Endothelial cell of umbilical vein (primary cell): ENCODE results near the gene CALHM1. TPM values are rescaled to one million over a fixed set of nuclear protein-coding genes. Genes with fewer than 3 reads are reported as not detected.

Source experiments
- BruUV-seq: library from RNA; stranded (reverse); fragments of 400-500 nt; replicated peaks from 2 replicates; lab custom pipeline; 2021; lab: Mats Ljungman, UMichigan
- CTCF ChIA-PET: fragments of 300-600, 350-600 bp; sonication (Branson Sonifier 250); formaldehyde crosslinking; loops from one replicate; lab custom pipeline; 2021; ENCODE audit warnings: antibody characterized with exemption, inconsistent platforms; lab: Charles Lee
- POLR2A ChIA-PET: fragments of 300-600, 350-600 bp; sonication (Branson Sonifier 250); formaldehyde crosslinking; loops from one replicate; lab custom pipeline; 2021; ENCODE audit warnings: antibody characterized with exemption, inconsistent platforms; lab: Charles Lee
- DNase-seq: peaks from one replicate; pipeline ENCODE4 v3.0.0-alpha.2; 2011; ENCODE audit warnings: low read depth, low spot score
- FAIRE-seq: peaks from 2 replicates; lab custom pipeline; 2011; peaks lifted over from hg19 to GRCh38; lab: Jason Lieb, UNC
- H2AFZ ChIP-seq: 2 replicates; pipeline ENCODE4 v1.6.0; 2012; ENCODE audit warnings: low read depth, low read length, control low read depth, inconsistent platforms
- H3K27ac ChIP-seq: 2 replicates; pipeline ENCODE4 v1.5.1; 2011; ENCODE audit warnings: low read depth, mild to moderate bottlenecking, control low read depth, low read length, moderate library complexity; ENCODE audit not compliant: insufficient read depth
- H3K27me3 ChIP-seq, 2 experiments: 2 replicates each; pipeline versions ENCODE4 v1.6.0 to v1.6.1; 2011; ENCODE audit warnings: low read length in 2 of 2, mixed read lengths in 1 of 2; ENCODE audit not compliant: control insufficient read depth in 2 of 2, insufficient read depth in 2 of 2
- H3K36me3 ChIP-seq, 2 experiments: 2 replicates in 1 of 2; 3 replicates in 1 of 2; pipeline ENCODE4 v1.5.1; 2011; ENCODE audit warnings: low read length in 2 of 2, mild to moderate bottlenecking in 1 of 2, moderate library complexity in 1 of 2; ENCODE audit not compliant: control insufficient read depth in 2 of 2, insufficient read depth in 2 of 2; ENCODE audit errors: extremely low read depth in 1 of 2
- H3K4me1 ChIP-seq: 3 replicates; pipeline ENCODE4 v1.5.1; 2011; ENCODE audit warnings: mild to moderate bottlenecking, low read length; ENCODE audit not compliant: control insufficient read depth, insufficient read depth; ENCODE audit errors: extremely low read depth
- H3K4me2 ChIP-seq: 2 replicates; pipeline ENCODE4 v1.6.1; 2011; ENCODE audit warnings: low read length, control low read depth, mixed read lengths; ENCODE audit not compliant: insufficient read depth
- H3K4me3 ChIP-seq, 3 experiments: fragments of 200-600 bp in 1 of 3; sonication (generic), shearing (Covaris generic) in 1 of 3; replicated peaks in 1 of 3; 2 replicates each; pipeline ENCODE4 v1.5.1; 2011 to 2016; ENCODE audit warnings: control low read depth in 3 of 3, low read length in 3 of 3, mild to moderate bottlenecking in 2 of 3, inconsistent platforms in 1 of 3, low read depth in 1 of 3, moderate library complexity in 1 of 3; ENCODE audit not compliant: insufficient read depth in 1 of 3
- H3K79me2 ChIP-seq: 2 replicates; pipeline ENCODE4 v1.6.0; 2012; ENCODE audit warnings: low read length, inconsistent platforms; ENCODE audit not compliant: control insufficient read depth, insufficient read depth
- H3K9ac ChIP-seq: replicated peaks from 2 replicates; pipeline ENCODE3; 2011; ENCODE audit warnings: low read length, control low read depth; ENCODE audit not compliant: insufficient read depth; ENCODE audit errors: extremely low read depth
- H3K9me1 ChIP-seq: replicated peaks from 3 replicates; pipeline ENCODE4 v1.6.0; 2011; ENCODE audit warnings: mild to moderate bottlenecking, low read length; ENCODE audit not compliant: control insufficient read depth, insufficient read depth; ENCODE audit errors: extremely low read depth
- H3K9me3 ChIP-seq: replicated peaks from 2 replicates; pipeline ENCODE4 v1.5.1; 2012; ENCODE audit warnings: low read length, inconsistent platforms; ENCODE audit not compliant: control insufficient read depth, insufficient read depth
- H4K20me1 ChIP-seq: replicated peaks from 2 replicates; pipeline ENCODE3; 2011; ENCODE audit warnings: mild to moderate bottlenecking, low read length; ENCODE audit not compliant: control insufficient read depth, insufficient read depth; ENCODE audit errors: extremely low read depth
- EZH2 ChIP-seq: IDR thresholded peaks from 2 replicates; pipeline ENCODE4 v1.6.1; 2012; ENCODE audit warnings: borderline replicate concordance, low read depth, mild to moderate bottlenecking, moderate library complexity, low read length, inconsistent platforms; ENCODE audit not compliant: severe bottlenecking
- FOS ChIP-seq: IDR thresholded peaks from 2 replicates; pipeline ENCODE4 v1.6.1; 2011; ENCODE audit warnings: mild to moderate bottlenecking, low read length, moderate library complexity, borderline replicate concordance; ENCODE audit not compliant: insufficient read depth
- GATA2 ChIP-seq: IDR thresholded peaks from 2 replicates; pipeline ENCODE4 v1.7.0; 2011; ENCODE audit warnings: low read depth, mild to moderate bottlenecking, moderate library complexity, mixed read lengths, low read length; ENCODE audit not compliant: insufficient read length, insufficient read depth
- JUN ChIP-seq: IDR thresholded peaks from 2 replicates; pipeline ENCODE4 v1.6.1; 2011; ENCODE audit warnings: borderline replicate concordance, low read depth; ENCODE audit not compliant: insufficient read length, insufficient read depth
- MYC ChIP-seq: IDR thresholded peaks from one replicate; pipeline ENCODE4 v1.6.1; 2011; ENCODE audit warnings: mild to moderate bottlenecking, low read depth, low read length
- POLR2A ChIP-seq: IDR thresholded peaks from 2 replicates; pipeline ENCODE4 v1.6.1; 2012; ENCODE audit warnings: low read depth, mild to moderate bottlenecking, control low read depth, low read length
- POLR2AphosphoS5 ChIP-seq: IDR thresholded peaks from 2 replicates; pipeline ENCODE4 v1.6.1; 2012; ENCODE audit warnings: low read depth, mild to moderate bottlenecking, control low read depth, low read length, moderate library complexity; ENCODE audit not compliant: insufficient read depth
- dilution Hi-C: fragments of 300-500 bp; cut with MboI; formaldehyde crosslinking; loops from one replicate; pipeline ENCODE4 v1.15.0; 2019; ENCODE audit warnings: low sequenced_read_pairs; ENCODE audit not compliant: extremely low pct_ligation_motif_present
- intact Hi-C: fragments of 100-400 bp; cut with micrococcal nuclease; formaldehyde crosslinking; loops from one replicate; pipeline ENCODE4 v1.10.0; 2022
- polyA plus RNA-seq, 4 experiments: library from polyadenylated mRNA; depleted of rRNA in 3 of 4; stranded (reverse) in 3 of 4; unstranded in 1 of 4; fragments of >200 nt; gene quantifications; 2 replicates each; pipeline versions ENCODE4 v1.2.1 to v1.2.3, GENCODE V29; 2011 to 2012; ENCODE audit warnings: missing spikeins in 1 of 4
- total RNA-seq: library from RNA; stranded (reverse); gene quantifications from 2 replicates; pipeline ENCODE4 v1.2.3, GENCODE V29; 2021
- TF ChIP-seq, protein P1 (sequence below): IDR thresholded peaks from 2 replicates; pipeline ENCODE4 v1.6.1; 2011; ENCODE audit not compliant: insufficient read depth, insufficient read length
- TF ChIP-seq, protein P2 (sequence below), 2 donors: IDR thresholded peaks; 1 replicate in 1 of 2; 2 replicates in 1 of 2; pipeline ENCODE4 v1.5.1; 2011; ENCODE audit warnings: low read length in 2 of 2, mild to moderate bottlenecking in 2 of 2, moderate library complexity in 2 of 2, control low read depth in 1 of 2, inconsistent platforms in 1 of 2, low read depth in 1 of 2; ENCODE audit not compliant: insufficient read depth in 1 of 2; ENCODE audit errors: extremely low read depth in 1 of 2

Gene CALHM1
- total and polyA plus RNA-seq, 2 donors (not counting 3 experiments of a cell fraction or from before 2014, with no cell fraction given) = not detected

DNA sequence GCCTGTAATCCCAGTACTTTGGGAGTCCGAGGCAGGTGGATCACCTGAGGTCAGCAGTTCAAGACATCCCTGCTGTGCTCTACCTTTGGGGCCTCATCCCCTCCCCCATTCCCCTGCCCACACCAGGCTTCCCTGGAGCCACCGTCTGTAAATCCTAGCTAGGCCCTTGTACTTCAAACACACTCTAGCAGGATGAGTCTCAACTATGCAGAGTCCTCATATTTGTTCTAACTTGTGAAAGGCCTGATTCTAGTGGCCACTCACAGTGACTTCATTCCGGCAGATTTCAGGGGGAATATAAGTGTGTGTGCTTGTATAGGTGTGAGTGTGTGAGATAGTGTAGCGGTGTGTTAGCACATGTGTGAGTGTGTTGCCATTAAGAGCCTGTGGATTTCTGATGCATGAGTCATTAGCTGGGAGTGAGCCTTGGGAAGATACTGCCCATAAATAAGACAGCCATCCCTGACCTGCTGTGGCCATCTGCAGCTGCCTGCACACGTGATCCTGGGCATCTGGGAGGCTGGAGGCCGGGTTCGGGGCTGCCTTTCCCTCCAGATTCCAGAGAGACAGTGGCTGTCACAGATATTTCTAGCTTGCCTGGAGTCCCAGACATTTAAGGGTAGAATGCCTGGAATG is 33.1 kb upstream of the CALHM1 start:
- FAIRE-seq = peak; percentile 44
- Histone ChIP-seq H3K79me2 (no peaks in the 10 kb centered on the region), H4K20me1 (no peaks in the 10 kb centered on the region), H3K4me3 (no peak overlapping the region), H3K27ac (no peak overlapping the region), H3K4me2 (no peak overlapping the region), H3K27me3 (peaks cover 18 to 34% of the 10 kb centered on the region in 2 experiments), H2AFZ (no peak overlapping the region), H3K9ac (no peak overlapping the region), H3K4me1 (peaks cover 11% of the 10 kb centered on the region), H3K9me3 (no peaks in the 10 kb centered on the region), H3K9me1 (no peaks in the 10 kb centered on the region), H3K36me3 (no peaks in the 10 kb centered on the region)
- TF ChIP-seq JUN (peak; percentile 8), EZH2 (no peak), MYC (no peak), FOS (peak; percentile 54)
- dilution Hi-C loops (no loop called here), intact Hi-C loops (no loop called here)
- POLR2A ChIA-PET = interaction anchor here (0.7 kb wide), 1 partner anchor 46 kb away, joined by 3 read pairs; no protein-coding TSS in a partner anchor
- CTCF ChIA-PET = interaction anchor here (1.2 to 4.6 kb wide), 8 partner anchors 8 to 194 kb away, joined by 3 to 17 read pairs (median 8); no protein-coding TSS in a partner anchor
- peak; percentile 38 for DNase-seq
- BruUV-seq = no TSS peak

DNA sequence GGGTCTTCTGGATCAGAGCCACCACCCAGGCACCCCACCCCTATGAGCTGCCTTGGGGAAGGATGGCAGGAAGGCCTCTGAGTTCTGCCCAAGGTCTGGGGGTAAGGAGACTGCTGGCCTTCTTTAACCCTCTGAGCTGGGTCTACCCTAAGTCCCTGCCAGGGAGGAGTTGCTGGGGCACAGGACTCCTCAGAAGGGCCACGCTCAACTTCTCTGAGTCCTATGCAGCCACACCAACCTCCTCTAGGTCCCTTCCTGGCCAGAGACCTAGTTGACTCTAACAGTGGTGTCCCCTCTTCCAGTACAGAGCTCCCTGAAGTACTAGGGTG is 32.2 kb upstream of the CALHM1 start:
- FAIRE-seq (no peak), DNase-seq (no peak)
- H3K79me2 ChIP-seq = no peaks in the 10 kb centered on the region
- peaks cover 11% of the 10 kb centered on the region for H3K4me1 ChIP-seq
- H3K36me3 ChIP-seq = no peaks in the 10 kb centered on the region
- H3K27me3 ChIP-seq = peaks cover 13 to 25% of the 10 kb centered on the region in 2 experiments
- no peak overlapping the region for H3K4me3 ChIP-seq
- H2AFZ ChIP-seq = no peak overlapping the region
- dilution Hi-C loops = no loop called here
- H3K27ac ChIP-seq = no peak overlapping the region
- no peak overlapping the region for H3K9ac ChIP-seq
- no peak overlapping the region for H3K4me2 ChIP-seq
- no peak for TF ChIP-seq MYC
- no peak for TF ChIP-seq JUN
- TF ChIP-seq, protein P1, sequence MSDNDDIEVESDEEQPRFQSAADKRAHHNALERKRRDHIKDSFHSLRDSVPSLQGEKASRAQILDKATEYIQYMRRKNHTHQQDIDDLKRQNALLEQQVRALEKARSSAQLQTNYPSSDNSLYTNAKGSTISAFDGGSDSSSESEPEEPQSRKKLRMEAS = no peak
- TF ChIP-seq EZH2 = no peak
- TF ChIP-seq POLR2AphosphoS5 = no peak
- TF ChIP-seq, protein P2, sequence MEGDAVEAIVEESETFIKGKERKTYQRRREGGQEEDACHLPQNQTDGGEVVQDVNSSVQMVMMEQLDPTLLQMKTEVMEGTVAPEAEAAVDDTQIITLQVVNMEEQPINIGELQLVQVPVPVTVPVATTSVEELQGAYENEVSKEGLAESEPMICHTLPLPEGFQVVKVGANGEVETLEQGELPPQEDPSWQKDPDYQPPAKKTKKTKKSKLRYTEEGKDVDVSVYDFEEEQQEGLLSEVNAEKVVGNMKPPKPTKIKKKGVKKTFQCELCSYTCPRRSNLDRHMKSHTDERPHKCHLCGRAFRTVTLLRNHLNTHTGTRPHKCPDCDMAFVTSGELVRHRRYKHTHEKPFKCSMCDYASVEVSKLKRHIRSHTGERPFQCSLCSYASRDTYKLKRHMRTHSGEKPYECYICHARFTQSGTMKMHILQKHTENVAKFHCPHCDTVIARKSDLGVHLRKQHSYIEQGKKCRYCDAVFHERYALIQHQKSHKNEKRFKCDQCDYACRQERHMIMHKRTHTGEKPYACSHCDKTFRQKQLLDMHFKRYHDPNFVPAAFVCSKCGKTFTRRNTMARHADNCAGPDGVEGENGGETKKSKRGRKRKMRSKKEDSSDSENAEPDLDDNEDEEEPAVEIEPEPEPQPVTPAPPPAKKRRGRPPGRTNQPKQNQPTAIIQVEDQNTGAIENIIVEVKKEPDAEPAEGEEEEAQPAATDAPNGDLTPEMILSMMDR (IDR thresholded peaks at IDR 0.05; ENCODE audit: extremely low read depth in 1 of 2, insufficient read depth in 1 of 2, low read depth in 1 of 2, low read length in 2 of 2) = no peak
- no peak for TF ChIP-seq FOS
- TF ChIP-seq POLR2A = no peak
- TF ChIP-seq GATA2 = no peak
- ChIA-PET CTCF (interaction anchor here (0.6 to 4.6 kb wide), 6 partner anchors 8 to 102 kb away, joined by 3 to 17 read pairs (median 7); no protein-coding TSS in a partner anchor), POLR2A (no interaction called here)
- intact Hi-C loops = no loop called here
- no peaks in the 10 kb centered on the region for H4K20me1 ChIP-seq
- H3K9me3 ChIP-seq = no peaks in the 10 kb centered on the region
- no peaks in the 10 kb centered on the region for H3K9me1 ChIP-seq
- BruUV-seq = no TSS peak
